SU-DHL-6 (cell line): Measurements from ENCODE around the gene CYBC1.

Experiments
- H2AFZ ChIP-seq: fragments of 200-600 bp; sonication (generic); 2 replicates; pipeline ENCODE4 v1.6.1; 2014; ENCODE audit warnings: low read depth, mild to moderate bottlenecking, moderate library complexity, mixed read lengths, antibody characterized with exemption, low read length; ENCODE audit not compliant: severe bottlenecking
- H3F3A ChIP-seq: fragments of 200-600 bp; shearing (Covaris generic); 2 replicates; pipeline ENCODE4 v1.6.0; 2016; ENCODE audit warnings: antibody characterized with exemption, mild to moderate bottlenecking; ENCODE audit not compliant: insufficient read depth
- H3K27ac ChIP-seq: fragments of 200-600 bp; sonication (generic); 2 replicates; pipeline ENCODE4 v1.5.1; 2016; ENCODE audit warnings: low read depth, mild to moderate bottlenecking, low read length, moderate library complexity, mixed read lengths
- H3K27me3 ChIP-seq: fragments of 200-600 bp; sonication (generic), shearing (Covaris generic); 2 replicates; pipeline ENCODE4 v1.6.0; 2014; ENCODE audit warnings: mild to moderate bottlenecking, low read length
- H3K36me3 ChIP-seq: fragments of 200-600 bp; sonication (generic); 2 replicates; pipeline ENCODE4 v1.6.1; 2014; ENCODE audit warnings: mild to moderate bottlenecking, low read length, mixed read lengths
- H3K4me2 ChIP-seq: fragments of 300-600, 200-600 bp; shearing (Covaris generic), sonication (generic); 2 replicates; pipeline ENCODE4 v1.6.0; 2014; ENCODE audit warnings: low read length, low read depth, mild to moderate bottlenecking; ENCODE audit not compliant: poor library complexity, severe bottlenecking
- H3K4me3 ChIP-seq: fragments of 200-600 bp; sonication (generic); 2 replicates; pipeline ENCODE4 v1.5.1; 2014; ENCODE audit warnings: antibody characterized with exemption, low read length, mild to moderate bottlenecking, mixed read lengths; ENCODE audit not compliant: insufficient read depth, poor library complexity, severe bottlenecking
- H3K79me2 ChIP-seq: fragments of 200-600 bp; sonication (generic); 2 replicates; pipeline ENCODE4 v1.6.1; 2014; ENCODE audit warnings: mild to moderate bottlenecking, low read length, moderate library complexity; ENCODE audit not compliant: insufficient read depth
- H3K9ac ChIP-seq: fragments of 200-600 bp; sonication (generic); 2 replicates; pipeline ENCODE4 v1.7.0; 2014; ENCODE audit warnings: mild to moderate bottlenecking, low read length
- H3K9me2 ChIP-seq: fragments of 200-600 bp; sonication (generic); replicated peaks from 2 replicates; pipeline ENCODE4 v1.6.1; 2014; ENCODE audit warnings: low read length; ENCODE audit not compliant: insufficient read depth
- H3K9me3 ChIP-seq: fragments of 200-600 bp; sonication (generic); 2 replicates; pipeline ENCODE4 v1.6.1; 2014; ENCODE audit warnings: low read length, mixed read lengths; ENCODE audit not compliant: insufficient read depth
- H4K20me1 ChIP-seq: fragments of 200-600 bp; sonication (generic); 2 replicates; pipeline ENCODE4 v1.6.1; 2014; ENCODE audit warnings: low read depth, mild to moderate bottlenecking, antibody characterized with exemption, low read length, moderate library complexity, mixed read lengths
- CTCF ChIP-seq: fragments of 200-600 bp; sonication (generic); IDR thresholded peaks from one replicate; pipeline ENCODE4 v1.5.1; 2017; ENCODE audit warnings: antibody characterized with exemption, mild to moderate bottlenecking, low read length, moderate library complexity; ENCODE audit not compliant: insufficient read depth, poor library complexity, severe bottlenecking
- EZH2phosphoT487 ChIP-seq: fragments of 200-600 bp; sonication (generic), shearing (Covaris generic); conservative IDR thresholded peaks from 2 replicates; pipeline ENCODE4 v1.6.1; 2018; ENCODE audit warnings: mild to moderate bottlenecking, antibody characterized with exemption, low read length, moderate library complexity, mixed read lengths

CYBC1 gene

GRCh38 chr17:82435601-82436583, 14.7 kb downstream of the CYBC1 start:
- TF ChIP-seq EZH2phosphoT487, result no peak
- TF ChIP-seq CTCF, result no peak
- peaks cover 5% of the 10 kb centered on the region; the same call in 1 of the 2 replicates for H3F3A ChIP-seq
- H3K27ac ChIP-seq, result no peak overlapping the region
- H2AFZ ChIP-seq, result no peak overlapping the region
- no peak overlapping the region for H3K4me3 ChIP-seq
- H3K27me3 ChIP-seq, result no peaks in the 10 kb centered on the region
- H4K20me1 ChIP-seq, result no peaks in the 10 kb centered on the region
- no peak overlapping the region for H3K9ac ChIP-seq
- H3K36me3 ChIP-seq, result no peaks in the 10 kb centered on the region
- no peak overlapping the region for H3K4me2 ChIP-seq
- H3K9me2 ChIP-seq, result no peaks in the 10 kb centered on the region
- H3K79me2 ChIP-seq, result no peaks in the 10 kb centered on the region
- no peaks in the 10 kb centered on the region for H3K9me3 ChIP-seq

GRCh38 chr17:82435103-82435502, 15.4 kb downstream of the CYBC1 start:
- Histone ChIP-seq H3F3A (no peaks in the 10 kb centered on the region), H4K20me1 (no peaks in the 10 kb centered on the region), H3K9me3 (no peaks in the 10 kb centered on the region), H3K79me2 (no peaks in the 10 kb centered on the region), H3K4me3 (no peak overlapping the region), H3K36me3 (no peaks in the 10 kb centered on the region), H3K9me2 (no peaks in the 10 kb centered on the region), H2AFZ (no peak overlapping the region), H3K9ac (no peak overlapping the region), H3K27ac (no peak overlapping the region), H3K27me3 (no peaks in the 10 kb centered on the region), H3K4me2 (no peak overlapping the region)
- TF ChIP-seq CTCF, result no peak
- TF ChIP-seq EZH2phosphoT487, result no peak

GRCh38 chr17:82434216-82434565, 16.4 kb downstream of the CYBC1 start:
- Histone ChIP-seq H3K4me3 (no peak overlapping the region), H3K9ac (no peak overlapping the region), H3F3A (no peaks in the 10 kb centered on the region), H3K79me2 (no peaks in the 10 kb centered on the region), H3K4me2 (no peak overlapping the region), H3K27ac (no peak overlapping the region), H3K9me3 (no peaks in the 10 kb centered on the region), H3K9me2 (no peaks in the 10 kb centered on the region), H2AFZ (no peak overlapping the region), H3K36me3 (no peaks in the 10 kb centered on the region), H4K20me1 (no peaks in the 10 kb centered on the region), H3K27me3 (no peaks in the 10 kb centered on the region)
- TF ChIP-seq CTCF (no peak), EZH2phosphoT487 (no peak)
